Coronary artery (tissue), 2 donors: ENCODE measurements around the gene BHLHE23.
A peak's percentile ranks its signal among the peaks of the same experiment; 100 is the strongest.

Experiments
- DNase-seq: peaks from one replicate; pipeline ENCODE4 v3.0.0-alpha.2; 2017; ENCODE audit warnings: low spot score
- H3K27ac ChIP-seq, 2 donors: fragments of 200-600 bp; sonication (generic); one replicate each; pipeline ENCODE4 v1.5.1; 2016 to 2019
- H3K4me3 ChIP-seq: fragments of 200-600 bp; sonication (generic); 2 replicates; pipeline ENCODE4 v1.5.1; 2016; ENCODE audit warnings: mild to moderate bottlenecking, moderate library complexity
- TF ChIP-seq, protein P1 (sequence below): fragments of 200-600 bp; sonication (generic); IDR thresholded peaks from one replicate; pipeline ENCODE4 v1.5.1; 2019; ENCODE audit warnings: antibody characterized with exemption

Gene BHLHE23

GRCh38 chr20:63007360-63007645, 539 bp upstream of the BHLHE23 start:
- peak overlapping the region; percentile 42 for H3K4me3 ChIP-seq

GRCh38 chr20:63005862-63006539, 763 bp downstream of the BHLHE23 start:
- no peak for DNase-seq
- TF ChIP-seq, protein P1, sequence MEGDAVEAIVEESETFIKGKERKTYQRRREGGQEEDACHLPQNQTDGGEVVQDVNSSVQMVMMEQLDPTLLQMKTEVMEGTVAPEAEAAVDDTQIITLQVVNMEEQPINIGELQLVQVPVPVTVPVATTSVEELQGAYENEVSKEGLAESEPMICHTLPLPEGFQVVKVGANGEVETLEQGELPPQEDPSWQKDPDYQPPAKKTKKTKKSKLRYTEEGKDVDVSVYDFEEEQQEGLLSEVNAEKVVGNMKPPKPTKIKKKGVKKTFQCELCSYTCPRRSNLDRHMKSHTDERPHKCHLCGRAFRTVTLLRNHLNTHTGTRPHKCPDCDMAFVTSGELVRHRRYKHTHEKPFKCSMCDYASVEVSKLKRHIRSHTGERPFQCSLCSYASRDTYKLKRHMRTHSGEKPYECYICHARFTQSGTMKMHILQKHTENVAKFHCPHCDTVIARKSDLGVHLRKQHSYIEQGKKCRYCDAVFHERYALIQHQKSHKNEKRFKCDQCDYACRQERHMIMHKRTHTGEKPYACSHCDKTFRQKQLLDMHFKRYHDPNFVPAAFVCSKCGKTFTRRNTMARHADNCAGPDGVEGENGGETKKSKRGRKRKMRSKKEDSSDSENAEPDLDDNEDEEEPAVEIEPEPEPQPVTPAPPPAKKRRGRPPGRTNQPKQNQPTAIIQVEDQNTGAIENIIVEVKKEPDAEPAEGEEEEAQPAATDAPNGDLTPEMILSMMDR, result no peak
- Histone ChIP-seq H3K27ac (no peak overlapping the region), H3K4me3 (peak overlapping the region; percentile 42)

More at GRCh38 chr20:63007360-63007645, 539 bp upstream of the BHLHE23 start:
- no peak overlapping the region for H3K27ac ChIP-seq
- DNase-seq, result no peak
- TF ChIP-seq, protein P1, result no peak

GRCh38 chr20:63005365-63005861, 1.4 kb downstream of the BHLHE23 start:
- no peak for DNase-seq
- no peak overlapping the region for H3K4me3 ChIP-seq
- TF ChIP-seq, protein P1, result no peak
- no peak overlapping the region for H3K27ac ChIP-seq

DNA sequence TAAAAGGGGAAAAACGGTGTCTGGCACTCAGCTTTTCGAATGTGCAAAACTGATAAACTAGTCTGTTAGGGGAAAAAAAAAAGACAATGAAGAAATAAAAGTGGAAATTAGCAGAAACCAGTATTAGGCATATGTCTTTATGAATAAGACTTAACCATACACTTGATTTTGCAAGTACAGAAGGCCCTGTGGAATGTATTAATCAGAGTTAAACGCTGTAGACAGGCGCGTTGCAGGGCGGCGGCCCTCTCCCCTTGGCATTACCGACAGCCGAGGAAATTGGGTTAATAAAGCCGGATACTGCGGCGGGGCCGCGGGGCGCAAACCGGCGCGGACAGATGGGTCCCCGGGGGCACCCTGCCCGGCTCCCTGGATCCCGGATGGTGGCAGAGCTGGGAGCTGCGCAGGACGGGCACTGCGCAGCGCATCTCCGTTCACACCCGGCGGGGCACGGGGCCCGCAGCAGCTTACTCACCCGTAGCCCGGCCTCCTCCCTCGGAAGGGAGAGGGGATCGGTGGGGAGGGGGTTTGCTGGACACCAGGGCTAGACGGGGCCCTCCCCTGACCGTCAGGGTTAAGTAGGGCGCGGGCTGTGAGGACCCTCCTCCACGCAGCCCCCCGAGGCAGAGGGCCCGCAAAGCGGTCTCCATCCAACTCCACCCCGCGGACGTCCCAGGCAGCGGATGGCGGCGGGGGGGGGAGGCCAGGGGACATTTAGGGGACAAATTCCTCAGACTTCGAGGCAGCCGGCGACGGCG, 2.0 kb downstream of the BHLHE23 start:
- DNase-seq, result no peak
- Histone ChIP-seq H3K4me3 (no peak overlapping the region), H3K27ac (no peak overlapping the region)
- TF ChIP-seq, protein P1, result no peak

DNA sequence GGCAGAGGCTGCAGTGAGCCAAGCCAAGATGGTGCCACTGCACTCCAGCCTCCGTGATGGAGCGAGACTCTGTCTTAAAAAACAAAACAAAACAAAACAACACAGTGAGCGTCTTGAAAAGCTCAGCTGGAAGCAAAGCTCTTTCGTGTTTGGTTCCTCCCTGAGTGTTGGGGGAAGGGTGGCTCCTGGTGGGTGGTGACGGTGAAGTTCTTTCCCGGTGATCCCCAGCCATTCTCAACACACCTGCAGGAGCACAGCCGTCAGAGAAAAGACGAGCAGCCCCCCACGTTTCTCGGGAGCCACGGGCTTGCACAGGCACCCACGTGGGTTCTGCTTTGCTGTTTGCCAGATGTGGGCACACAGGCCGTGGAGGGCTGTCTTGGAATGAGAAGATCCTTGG, 3.2 kb downstream of the BHLHE23 start:
- Histone ChIP-seq H3K27ac (no peak overlapping the region), H3K4me3 (no peak overlapping the region)
- TF ChIP-seq, protein P1, result no peak
- DNase-seq, result no peak

- DNase-seq, result no peak
- Histone ChIP-seq H3K4me3 (no peak overlapping the region), H3K27ac (no peak overlapping the region)
- TF ChIP-seq, protein P1, result no peak
Measured at GRCh38 chr20:63002511-63002910, 4.3 kb downstream of the BHLHE23 start.

GRCh38 chr20:63000958-63001357, 5.8 kb downstream of the BHLHE23 start:
- Histone ChIP-seq H3K4me3 (no peak overlapping the region), H3K27ac (no peak overlapping the region)
- TF ChIP-seq, protein P1, result no peak
- DNase-seq, result no peak
